ENCODE data around the gene MCF2L. TPM values are rescaled to one million over a fixed set of nuclear protein-coding genes. Genes with fewer than 3 reads are reported as not detected.

Gene MCF2L
- total RNA-seq, 2 experiments from 2014 or later, result 2.8 to 16.4 TPM

DNA sequence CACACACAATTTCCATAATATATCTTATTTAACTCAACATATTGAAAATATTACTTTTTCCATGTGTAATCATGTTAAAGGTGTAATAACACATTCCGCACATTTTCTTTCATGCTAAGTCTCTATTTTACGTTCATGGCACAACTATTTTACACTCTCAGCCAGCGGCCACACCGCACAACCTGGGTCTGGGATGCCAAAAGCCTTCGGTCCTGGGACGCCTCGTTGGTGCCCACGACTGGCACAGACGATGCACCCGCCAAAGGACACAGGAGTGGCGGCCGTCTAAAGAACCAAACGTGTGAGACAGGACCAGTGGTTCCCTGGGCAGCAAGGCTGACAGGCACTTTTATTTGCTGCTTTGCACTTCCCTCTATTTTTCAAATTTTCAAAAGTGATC is 179.4 kb downstream of the MCF2L start:
- intact Hi-C loops (cut with micrococcal nuclease; ENCODE audit: unreplicated experiment), result no loop called here
- Histone ChIP-seq H3K9me2 (ENCODE audit: insufficient read depth, low read length) (no peaks in the 10 kb centered on the region), H3K4me2 (ENCODE audit: low read length) (no peak overlapping the region), H3K4me3 (ENCODE audit: low read depth, low read length, poor library complexity, severe bottlenecking) (no peak overlapping the region), H3K9me3 (ENCODE audit: low read length) (no peaks in the 10 kb centered on the region), H3K36me3 (ENCODE audit: insufficient read depth, low read length) (no peaks in the 10 kb centered on the region), H4K20me1 (ENCODE audit: insufficient read depth, low read length) (no peaks in the 10 kb centered on the region), H2AFZ (ENCODE audit: low read length) (no peak overlapping the region), H3K4me1 (ENCODE audit: insufficient read depth, low read length, poor library complexity, severe bottlenecking) (peaks cover under 1% of the 10 kb centered on the region), H3K27ac (ENCODE audit: low read depth, low read length, poor library complexity, severe bottlenecking) (no peak overlapping the region), H3K79me2 (ENCODE audit: insufficient read depth, low read depth, low read length) (no peaks in the 10 kb centered on the region)
- BruUV-seq (replicated peaks), result no TSS peak
- ChIA-PET CTCF (ENCODE audit: unreplicated experiment) (no interaction called here), POLR2A (no interaction called here)
- TF ChIP-seq EZH2phosphoT487 (IDR thresholded peaks at IDR 0.05; ENCODE audit: borderline replicate concordance, low read depth, low read length), result no peak
- TF ChIP-seq, protein P1, sequence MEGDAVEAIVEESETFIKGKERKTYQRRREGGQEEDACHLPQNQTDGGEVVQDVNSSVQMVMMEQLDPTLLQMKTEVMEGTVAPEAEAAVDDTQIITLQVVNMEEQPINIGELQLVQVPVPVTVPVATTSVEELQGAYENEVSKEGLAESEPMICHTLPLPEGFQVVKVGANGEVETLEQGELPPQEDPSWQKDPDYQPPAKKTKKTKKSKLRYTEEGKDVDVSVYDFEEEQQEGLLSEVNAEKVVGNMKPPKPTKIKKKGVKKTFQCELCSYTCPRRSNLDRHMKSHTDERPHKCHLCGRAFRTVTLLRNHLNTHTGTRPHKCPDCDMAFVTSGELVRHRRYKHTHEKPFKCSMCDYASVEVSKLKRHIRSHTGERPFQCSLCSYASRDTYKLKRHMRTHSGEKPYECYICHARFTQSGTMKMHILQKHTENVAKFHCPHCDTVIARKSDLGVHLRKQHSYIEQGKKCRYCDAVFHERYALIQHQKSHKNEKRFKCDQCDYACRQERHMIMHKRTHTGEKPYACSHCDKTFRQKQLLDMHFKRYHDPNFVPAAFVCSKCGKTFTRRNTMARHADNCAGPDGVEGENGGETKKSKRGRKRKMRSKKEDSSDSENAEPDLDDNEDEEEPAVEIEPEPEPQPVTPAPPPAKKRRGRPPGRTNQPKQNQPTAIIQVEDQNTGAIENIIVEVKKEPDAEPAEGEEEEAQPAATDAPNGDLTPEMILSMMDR (conservative IDR thresholded peaks at IDR 0.05; ENCODE audit: low read length), result no peak
- DNase-seq (ENCODE audit: low spot score), result no peak

DNA sequence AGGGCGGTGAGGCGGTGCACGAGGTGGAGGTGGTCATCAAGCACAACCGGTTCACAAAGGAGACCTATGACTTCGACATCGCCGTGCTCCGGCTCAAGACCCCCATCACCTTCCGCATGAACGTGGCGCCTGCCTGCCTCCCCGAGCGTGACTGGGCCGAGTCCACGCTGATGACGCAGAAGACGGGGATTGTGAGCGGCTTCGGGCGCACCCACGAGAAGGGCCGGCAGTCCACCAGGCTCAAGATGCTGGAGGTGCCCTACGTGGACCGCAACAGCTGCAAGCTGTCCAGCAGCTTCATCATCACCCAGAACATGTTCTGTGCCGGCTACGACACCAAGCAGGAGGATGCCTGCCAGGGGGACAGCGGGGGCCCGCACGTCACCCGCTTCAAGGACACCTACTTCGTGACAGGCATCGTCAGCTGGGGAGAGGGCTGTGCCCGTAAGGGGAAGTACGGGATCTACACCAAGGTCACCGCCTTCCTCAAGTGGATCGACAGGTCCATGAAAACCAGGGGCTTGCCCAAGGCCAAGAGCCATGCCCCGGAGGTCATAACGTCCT is 180.0 kb downstream of the MCF2L start:
- ChIA-PET POLR2A (no interaction called here), CTCF (ENCODE audit: unreplicated experiment) (no interaction called here)
- Histone ChIP-seq H2AFZ (ENCODE audit: low read length) (no peak overlapping the region), H3K36me3 (ENCODE audit: insufficient read depth, low read length) (no peaks in the 10 kb centered on the region), H4K20me1 (ENCODE audit: insufficient read depth, low read length) (no peaks in the 10 kb centered on the region), H3K79me2 (ENCODE audit: insufficient read depth, low read depth, low read length) (no peaks in the 10 kb centered on the region), H3K9me2 (ENCODE audit: insufficient read depth, low read length) (no peaks in the 10 kb centered on the region), H3K4me1 (ENCODE audit: insufficient read depth, low read length, poor library complexity, severe bottlenecking) (peaks cover 3% of the 10 kb centered on the region), H3K27ac (ENCODE audit: low read depth, low read length, poor library complexity, severe bottlenecking) (no peak overlapping the region), H3K4me2 (ENCODE audit: low read length) (no peak overlapping the region), H3K4me3 (ENCODE audit: low read depth, low read length, poor library complexity, severe bottlenecking) (no peak overlapping the region), H3K9me3 (ENCODE audit: low read length) (no peaks in the 10 kb centered on the region)
- no peak for DNase-seq (ENCODE audit: low spot score)
- no TSS peak for BruUV-seq (replicated peaks)
- intact Hi-C loops (cut with micrococcal nuclease; ENCODE audit: unreplicated experiment), result no loop called here
- TF ChIP-seq, protein P1 (conservative IDR thresholded peaks at IDR 0.05; ENCODE audit: low read length), result no peak
- no peak for TF ChIP-seq EZH2phosphoT487 (IDR thresholded peaks at IDR 0.05; ENCODE audit: borderline replicate concordance, low read depth, low read length)

Other genes starting within 250 kb of the MCF2L start
- not detected in 2 replicates for gene F7, start 136.6 kb downstream of the MCF2L start, total RNA-seq (2014; rRNA removed; shearing (Covaris generic))
- not detected in 2 replicates for gene F7, start 136.6 kb downstream of the MCF2L start, total RNA-seq (2022)
- not detected in 2 replicates for gene F10, start 153.6 kb downstream of the MCF2L start, total RNA-seq (2014; rRNA removed; shearing (Covaris generic))
- gene F10, start 153.6 kb downstream of the MCF2L start, total RNA-seq (2022), result not detected in 2 replicates
- gene PROZ, start 189.4 kb downstream of the MCF2L start, total RNA-seq (2014; rRNA removed; shearing (Covaris generic)), result not detected in 2 replicates
- not detected in 2 replicates for gene PROZ, start 189.4 kb downstream of the MCF2L start, total RNA-seq (2022)
- gene PCID2, start 239.5 kb downstream of the MCF2L start, total RNA-seq (2014; rRNA removed; shearing (Covaris generic)), result 38.3 and 41.9 TPM in 2 replicates
- 27.9 and 30.2 TPM in 2 replicates for gene PCID2, start 239.5 kb downstream of the MCF2L start, total RNA-seq (2022)
- gene CUL4A, start 240.4 kb downstream of the MCF2L start, total RNA-seq (2014; rRNA removed; shearing (Covaris generic)), result 44.8 and 49.8 TPM in 2 replicates
- 46.6 and 47.1 TPM in 2 replicates for gene CUL4A, start 240.4 kb downstream of the MCF2L start, total RNA-seq (2022)

All from OCI-LY7 (cell line).